Measurements from ENCODE around the gene ATP6AP1. TPM values are rescaled to one million over a fixed set of nuclear protein-coding genes. Genes with fewer than 3 reads are reported as not detected.

Gene ATP6AP1
- total and polyA plus RNA-seq, 9 of the 15 experiments (the other 6 are each of a cell fraction or from before 2014, with no cell fraction given) = 8.3 to 90.5 (median 52.9) TPM

DNA sequence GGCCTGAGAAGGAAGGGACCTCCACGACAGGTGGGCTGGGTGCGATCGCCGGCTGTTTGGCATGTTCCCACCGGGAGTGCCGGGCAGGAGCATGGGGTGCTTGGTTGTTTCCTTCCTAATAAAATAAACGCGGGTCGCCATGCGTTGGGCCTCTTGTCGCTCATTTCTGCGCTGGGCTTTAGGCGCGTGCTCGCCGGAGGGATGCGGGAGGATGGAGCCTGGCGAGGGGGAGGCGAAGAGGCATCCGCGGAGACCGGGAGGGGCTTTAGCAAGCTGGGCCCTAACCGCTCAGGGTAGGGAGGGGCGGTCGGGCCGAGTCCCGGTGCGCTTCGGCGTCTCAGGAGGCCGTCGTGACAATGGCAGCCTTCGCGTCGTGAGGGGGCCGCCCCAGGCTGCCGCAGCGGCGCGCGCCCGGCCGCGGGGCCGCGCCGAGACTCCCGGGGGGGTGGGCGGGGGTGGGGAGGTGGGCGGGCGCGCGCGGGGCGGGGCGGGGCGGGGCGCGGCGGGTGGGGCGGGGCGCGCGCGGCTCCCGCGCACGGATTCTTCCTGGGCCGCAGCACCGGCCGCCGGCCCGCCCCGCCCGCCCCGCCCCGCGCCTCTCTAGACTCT lies 8.0 kb downstream of the ATP6AP1 start:
- CTCF ChIA-PET (ENCODE audit: low intra/inter-chr PET ratio) = no interaction called here
- peak; percentile 80 for ATAC-seq
- 31% methylated on average over 16 of the region's 78 CpGs for WGBS (ENCODE audit: insufficient coverage, low coverage, missing lambda C conversion rate)
- TF ChIP-seq ZFX (CRISPR knock-in tag; IDR thresholded peaks at IDR 0.05) (peak; percentile 53; the same call in 1 of the 2 replicates), CBFB (CRISPR knock-in tag; IDR thresholded peaks at IDR 0.05) (no peak), NFIX (CRISPR knock-in tag; IDR thresholded peaks at IDR 0.05; ENCODE audit: low read depth) (no peak), RCOR1 (IDR thresholded peaks at IDR 0.05; ENCODE audit: borderline replicate concordance in 1 of 2, low read depth in 2 of 2, low read length in 2 of 2) (0 out of 4 replicates have a peak, but pooled peaks of 1 of the 2 experiments have one; percentile 11), CCNT2 (IDR thresholded peaks at IDR 0.05; ENCODE audit: borderline replicate concordance, extremely low read depth, insufficient read length, low read depth, low read length) (peak; percentile 47), MYC (IDR thresholded peaks at IDR 0.05; ENCODE audit: low read depth, low read length) (peak; percentile 9; the same call in 1 of the 2 replicates), MYC (CRISPR knock-in tag; IDR thresholded peaks at IDR 0.05; ENCODE audit: borderline replicate concordance, low read depth) (no peak), RBFOX2 (IDR thresholded peaks at IDR 0.05; ENCODE audit: low read depth, low read length) (0 out of 2 replicates have a peak, but pooled peaks have one; percentile 10), SUPT5H (IDR thresholded peaks at IDR 0.05) (0 out of 2 replicates have a peak, but pooled peaks have one; percentile 9), PTRF (tag; IDR thresholded peaks at IDR 0.05) (no peak), CREM (IDR thresholded peaks at IDR 0.05; ENCODE audit: low read depth) (no peak), ERF (CRISPR knock-in tag; IDR thresholded peaks at IDR 0.05) (0 out of 2 replicates have a peak, but pooled peaks have one; percentile 36), PHTF2 (CRISPR knock-in tag; IDR thresholded peaks at IDR 0.05) (no peak), KAT8 (IDR thresholded peaks at IDR 0.05; ENCODE audit: low read depth) (no peak)
- TF ChIP-seq, protein P1, sequence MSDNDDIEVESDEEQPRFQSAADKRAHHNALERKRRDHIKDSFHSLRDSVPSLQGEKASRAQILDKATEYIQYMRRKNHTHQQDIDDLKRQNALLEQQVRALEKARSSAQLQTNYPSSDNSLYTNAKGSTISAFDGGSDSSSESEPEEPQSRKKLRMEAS (CRISPR knock-in tag; IDR thresholded peaks at IDR 0.05) = peak; percentile 36; the same call in 1 of the 2 replicates
- TF ChIP-seq, protein P2, sequence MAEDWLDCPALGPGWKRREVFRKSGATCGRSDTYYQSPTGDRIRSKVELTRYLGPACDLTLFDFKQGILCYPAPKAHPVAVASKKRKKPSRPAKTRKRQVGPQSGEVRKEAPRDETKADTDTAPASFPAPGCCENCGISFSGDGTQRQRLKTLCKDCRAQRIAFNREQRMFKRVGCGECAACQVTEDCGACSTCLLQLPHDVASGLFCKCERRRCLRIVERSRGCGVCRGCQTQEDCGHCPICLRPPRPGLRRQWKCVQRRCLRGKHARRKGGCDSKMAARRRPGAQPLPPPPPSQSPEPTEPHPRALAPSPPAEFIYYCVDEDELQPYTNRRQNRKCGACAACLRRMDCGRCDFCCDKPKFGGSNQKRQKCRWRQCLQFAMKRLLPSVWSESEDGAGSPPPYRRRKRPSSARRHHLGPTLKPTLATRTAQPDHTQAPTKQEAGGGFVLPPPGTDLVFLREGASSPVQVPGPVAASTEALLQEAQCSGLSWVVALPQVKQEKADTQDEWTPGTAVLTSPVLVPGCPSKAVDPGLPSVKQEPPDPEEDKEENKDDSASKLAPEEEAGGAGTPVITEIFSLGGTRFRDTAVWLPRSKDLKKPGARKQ (CRISPR knock-in tag; IDR thresholded peaks at IDR 0.05) = peak; percentile 88; the same call in 1 of the 2 replicates
- TF ChIP-seq, protein P3, sequence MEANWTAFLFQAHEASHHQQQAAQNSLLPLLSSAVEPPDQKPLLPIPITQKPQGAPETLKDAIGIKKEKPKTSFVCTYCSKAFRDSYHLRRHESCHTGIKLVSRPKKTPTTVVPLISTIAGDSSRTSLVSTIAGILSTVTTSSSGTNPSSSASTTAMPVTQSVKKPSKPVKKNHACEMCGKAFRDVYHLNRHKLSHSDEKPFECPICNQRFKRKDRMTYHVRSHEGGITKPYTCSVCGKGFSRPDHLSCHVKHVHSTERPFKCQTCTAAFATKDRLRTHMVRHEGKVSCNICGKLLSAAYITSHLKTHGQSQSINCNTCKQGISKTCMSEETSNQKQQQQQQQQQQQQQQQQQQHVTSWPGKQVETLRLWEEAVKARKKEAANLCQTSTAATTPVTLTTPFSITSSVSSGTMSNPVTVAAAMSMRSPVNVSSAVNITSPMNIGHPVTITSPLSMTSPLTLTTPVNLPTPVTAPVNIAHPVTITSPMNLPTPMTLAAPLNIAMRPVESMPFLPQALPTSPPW (CRISPR knock-in tag; IDR thresholded peaks at IDR 0.05) = peak; percentile 95

More for the DNA sequence above, 8.0 kb downstream of the ATP6AP1 start:
- H3K4me2 ChIP-seq (ENCODE audit: insufficient read depth, low read length) = peak overlapping the region; percentile 84
- in situ Hi-C loops (cut with MboI) = no loop called here
- peak overlapping the region; percentile 83; the same call in 2 of the 3 replicates for H3K27ac ChIP-seq (ENCODE audit: extremely low read depth, low read depth, low read length)
- H3K4me1 ChIP-seq (replicated peaks in 1 of 2; ENCODE audit: control insufficient read depth in 2 of 2, insufficient read depth in 2 of 2, low read length in 2 of 2) = peaks cover 4 to 43% of the 10 kb centered on the region in 2 experiments; a peak in 4 of 5 replicates
- FAIRE-seq (no peak), DNase-seq (ENCODE audit: extremely low read depth in 1 of 4, low spot score in 3 of 4) (peak; percentile 64 to 91 (median 86))
- H3K79me2 ChIP-seq (ENCODE audit: control insufficient read depth, insufficient read depth, low read length) = peaks cover 22% of the 10 kb centered on the region
- intact Hi-C loops (cut with micrococcal nuclease) = no loop called here
- H4K20me1 ChIP-seq (replicated peaks; ENCODE audit: control insufficient read depth, insufficient read depth, low read length) = peaks cover 5% of the 10 kb centered on the region; the same call in 1 of the 2 replicates
- H3K9ac ChIP-seq (ENCODE audit: insufficient read depth in 1 of 2, low read depth in 2 of 2, low read length in 2 of 2) = peak overlapping the region; percentile 63 to 91; a peak in 3 of 4 replicates
- POLR2A ChIA-PET = no interaction called here
- H3K36me3 ChIP-seq (ENCODE audit: control insufficient read depth, insufficient read depth, low read length) = peaks cover 77% of the 10 kb centered on the region; the same call in 2 of the 3 replicates
- no peaks in the 10 kb centered on the region for H3K27me3 ChIP-seq (ENCODE audit: control insufficient read depth in 2 of 2, insufficient read depth in 2 of 2, low read length in 2 of 2)
- H2AFZ ChIP-seq (ENCODE audit: low read depth, low read length) = peak overlapping the region; percentile 79; the same call in 1 of the 2 replicates
- H3K9me1 ChIP-seq (ENCODE audit: control insufficient read depth, insufficient read depth, low read length) = peaks cover 3% of the 10 kb centered on the region
- no TSS peak for BruUV-seq (replicated peaks)
- no peaks in the 10 kb centered on the region for H3K9me3 ChIP-seq (replicated peaks; ENCODE audit: control insufficient read depth, insufficient read depth, low read depth, low read length)
- peak overlapping the region; percentile 68 for H3K4me3 ChIP-seq

All from K562 (cell line).